Stimulated activated CD8-positive, alpha-beta memory T cell treated with anti-CD3 and anti-CD28 coated beads, Interleukin-12 subunit alpha, Interleukin-12 subunit beta, amount 100 ng/mL, for 24 hours (primary cell): Measurements from ENCODE around the gene FRMD1.
"Not testable (repeated sequence)": the region's sequence is repeated elsewhere in the genome, so short reads cannot be mapped to it uniquely, and the experiment has no call there.

Source experiments
- DNase-seq: peaks from one replicate; pipeline ENCODE4 v3.0.0-alpha.2; 2020; ENCODE audit errors: extremely low read depth

Gene FRMD1

GRCh38 chr6:168078175-168078942 is 653 bp downstream of the FRMD1 start:
- DNase-seq, result no peak

DNA sequence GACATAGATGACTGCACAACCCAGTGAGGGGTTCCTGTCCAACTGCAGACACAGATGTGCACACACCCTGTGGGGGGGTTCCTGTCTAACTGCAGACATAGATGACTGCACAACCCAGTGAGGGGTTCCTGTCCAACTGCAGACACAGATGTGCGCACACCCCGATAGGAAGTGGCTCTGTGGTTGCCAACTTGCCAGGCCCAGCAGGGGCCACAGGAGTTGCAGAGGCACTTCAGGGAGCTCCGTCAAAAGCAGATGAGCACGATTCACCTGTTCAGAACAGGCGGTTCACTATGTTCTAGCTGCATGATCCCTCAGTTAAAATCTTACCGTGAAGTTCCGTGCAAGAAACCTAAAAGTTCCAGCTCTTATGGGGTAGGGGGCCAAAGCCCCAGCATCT is 1.6 kb downstream of the FRMD1 start:
- DNase-seq, result not testable (repeated sequence)

GRCh38 chr6:168075787-168076202 is 3.2 kb downstream of the FRMD1 start:
- DNase-seq, result no peak

- DNase-seq, result no peak
These were observed 3.8 kb downstream of the FRMD1 start for GRCh38 chr6:168075216-168075615.

- no peak for DNase-seq
These were observed 4.9 kb downstream of the FRMD1 start for GRCh38 chr6:168073937-168074730.

DNA sequence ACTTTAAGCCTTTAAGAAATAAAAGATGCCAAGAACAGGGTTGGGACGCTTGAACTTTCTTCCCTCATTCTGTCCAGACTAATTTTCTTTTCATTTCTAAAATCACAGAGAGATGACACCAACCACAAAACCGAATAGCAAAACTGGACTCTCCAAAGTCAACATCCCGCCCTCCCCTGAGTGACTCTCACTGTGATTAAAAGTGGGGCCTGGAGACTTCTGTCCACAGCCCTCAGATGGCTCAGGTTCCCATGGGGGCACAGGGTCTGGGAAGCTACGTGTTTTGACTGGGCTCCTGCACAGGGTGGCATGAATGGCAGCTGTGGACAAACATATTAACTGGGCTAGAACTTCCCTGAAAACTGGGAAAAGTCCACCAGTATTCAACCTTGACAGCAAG is 6.3 kb downstream of the FRMD1 start:
- DNase-seq, result no peak

GRCh38 chr6:168072261-168072660 is 6.8 kb downstream of the FRMD1 start:
- DNase-seq, result no peak

GRCh38 chr6:168071620-168072019 is 7.4 kb downstream of the FRMD1 start:
- DNase-seq, result no peak

GRCh38 chr6:168070804-168071203 is 8.2 kb downstream of the FRMD1 start:
- no peak for DNase-seq

GRCh38 chr6:168067081-168067759 is 11.8 kb downstream of the FRMD1 start:
- DNase-seq, result no peak

DNA sequence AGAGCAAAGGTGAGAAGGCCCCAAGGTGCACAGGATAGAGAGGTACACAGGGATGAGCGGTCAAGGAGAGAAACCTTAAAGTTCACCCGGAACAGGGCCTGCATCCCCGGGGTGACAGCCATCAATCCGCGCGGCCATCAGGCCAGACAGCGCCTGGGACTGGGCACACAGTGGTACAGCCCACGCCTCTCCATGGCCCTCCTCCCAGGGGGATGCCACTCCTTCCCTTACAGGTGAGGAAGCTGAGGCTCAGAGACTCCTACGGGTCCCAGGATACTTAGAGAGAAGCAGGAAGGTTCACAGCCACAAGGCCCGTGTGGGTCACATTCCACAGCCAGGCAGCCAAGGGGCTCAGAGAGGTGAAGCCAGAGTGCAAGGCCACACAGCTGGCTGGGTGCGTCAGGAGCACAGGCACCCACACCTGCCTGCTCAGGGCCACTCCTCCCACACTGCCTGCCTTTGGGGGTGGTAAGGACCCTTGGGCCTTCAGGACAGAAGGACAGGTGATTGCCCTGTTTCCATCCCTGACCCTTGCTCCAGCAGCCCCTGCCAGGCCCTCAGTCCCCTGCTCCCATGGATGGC is 14.7 kb downstream of the FRMD1 start:
- no peak for DNase-seq

DNA sequence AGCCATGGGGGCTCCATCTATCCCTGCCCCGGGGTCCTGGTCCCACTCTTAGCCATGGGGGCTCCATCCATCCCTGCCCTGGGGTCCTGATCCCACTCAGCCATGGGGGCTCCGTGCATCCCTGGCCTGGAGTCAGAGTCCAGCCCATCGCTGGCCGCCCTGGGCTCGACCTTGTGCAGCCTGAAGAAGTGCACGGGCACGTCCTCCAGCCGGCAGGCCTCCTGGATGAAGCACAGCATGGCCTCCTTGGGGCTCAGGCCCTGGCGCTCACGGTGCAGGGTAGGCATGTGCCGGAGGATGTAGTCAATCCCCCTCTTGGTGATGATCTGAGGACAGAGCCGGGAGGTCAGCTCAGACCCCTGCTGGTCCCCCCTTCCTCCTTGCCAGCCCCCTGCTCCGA is 15.6 kb downstream of the FRMD1 start:
- DNase-seq, result no peak

GRCh38 chr6:168062346-168063289 is 16.4 kb downstream of the FRMD1 start:
- no peak for DNase-seq

DNA sequence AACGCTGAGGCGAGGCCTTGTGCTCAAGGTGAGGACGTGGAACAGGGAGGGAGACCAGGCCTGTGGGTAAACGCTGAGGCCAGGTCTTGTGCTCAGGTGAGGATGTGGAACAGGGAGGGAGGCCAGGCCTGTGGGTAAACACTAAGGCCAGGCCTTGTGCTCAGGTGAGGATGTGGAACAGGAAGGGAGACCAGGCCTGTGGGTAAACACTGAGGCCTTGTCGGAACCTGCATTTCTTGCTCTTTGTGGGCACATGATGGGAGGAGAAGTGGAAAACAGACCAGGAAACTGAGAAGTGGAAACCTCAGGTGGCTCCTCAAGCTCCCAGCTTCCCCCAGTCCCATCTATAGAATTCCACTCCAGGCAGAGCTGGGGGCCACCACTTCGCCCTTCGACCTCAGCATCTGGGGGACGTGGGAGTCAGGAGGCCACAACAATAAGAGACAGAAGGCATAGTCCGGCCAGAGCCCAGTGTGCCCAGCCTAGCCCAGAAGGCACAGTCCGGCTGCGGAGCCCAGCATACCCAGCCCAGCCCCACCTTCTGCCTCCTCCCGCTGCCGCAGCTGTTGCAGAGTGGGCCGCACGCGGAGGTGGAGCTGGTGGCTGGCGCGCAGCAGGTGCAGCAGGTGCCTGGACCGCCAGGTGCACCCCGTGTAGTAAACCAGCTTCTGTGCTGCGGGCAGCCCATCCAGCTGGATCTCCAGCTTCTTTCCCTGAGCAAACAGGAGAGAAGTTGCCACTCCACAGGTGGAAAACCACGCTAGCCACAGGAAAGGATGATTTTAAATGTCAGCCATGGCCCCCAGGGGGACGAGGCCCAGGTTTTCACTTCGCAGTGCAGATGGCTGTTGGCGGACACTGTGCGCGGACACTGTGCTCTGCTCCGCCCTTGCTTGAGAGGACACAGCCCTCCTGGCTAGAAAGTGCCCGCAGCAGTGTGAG is 17.5 kb downstream of the FRMD1 start:
- no peak for DNase-seq

- no peak for DNase-seq
These were observed 18.5 kb downstream of the FRMD1 start for GRCh38 chr6:168060521-168060931.

- no peak for DNase-seq
These were observed 20.1 kb downstream of the FRMD1 start for GRCh38 chr6:168058691-168059551.

- no peak for DNase-seq
These were observed 21.2 kb downstream of the FRMD1 start for GRCh38 chr6:168057836-168058235.

DNA sequence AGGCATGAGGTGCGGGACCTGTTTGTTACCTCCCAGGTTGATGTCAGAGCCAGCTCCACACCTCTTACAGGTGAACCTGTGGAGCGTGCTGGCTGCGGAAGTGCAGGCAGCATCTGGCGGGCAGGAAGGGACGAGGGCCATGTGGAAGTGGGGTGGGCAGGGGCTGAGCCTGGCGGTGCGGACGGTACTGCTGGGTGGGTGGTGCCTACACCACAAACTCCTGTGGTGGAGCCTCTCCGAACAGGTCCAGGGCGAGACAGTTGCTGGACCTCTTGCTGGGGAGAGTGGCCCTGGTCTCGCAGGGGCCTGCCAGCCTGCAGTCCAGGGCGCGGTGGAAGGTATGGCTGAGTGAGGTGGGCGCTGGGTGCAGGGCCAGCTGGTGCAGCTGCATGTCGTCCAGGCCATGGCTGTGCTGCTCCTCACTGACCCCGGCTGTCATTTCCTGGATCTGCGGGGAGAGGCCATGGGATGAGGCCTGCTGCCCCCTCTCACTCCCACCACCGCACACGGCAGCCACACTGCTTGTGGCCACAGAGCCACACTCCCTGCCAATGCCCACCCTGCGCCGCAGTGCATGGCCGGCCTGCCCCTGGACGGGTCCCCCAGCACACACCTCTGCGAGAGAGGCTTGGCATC is 22.0 kb downstream of the FRMD1 start:
- no peak for DNase-seq
